Activated T-cell treated with anti-CD3 and anti-CD28 coated beads, Interleukin-2, amount 50 U/mL, for 72 hours (primary cell): ENCODE measurements around the gene CAT. TPM values are rescaled to one million over a fixed set of nuclear protein-coding genes. Genes with fewer than 3 reads are reported as not detected.

ENCODE experiments used
- ATAC-seq, 2 donors: fragments of 150-1000 bp; cut with Tn5 transposase; replicated peaks in 1 of 2; 2 replicates each; pipeline ENCODE4 v1.10.0; 2021; ENCODE audit warnings: moderate library complexity in 2 of 2, mild to moderate bottlenecking in 1 of 2
- DNase-seq, 2 donors: peaks; one replicate each; pipeline ENCODE4 v3.0.0; 2021 to 2022; ENCODE audit warnings: mixed read lengths in 1 of 2
- H3K27ac Mint-ChIP-seq: one replicate; pipeline ENCODE4 v1.8.0; 2022; ENCODE audit warnings: mild to moderate bottlenecking, moderate library complexity, mixed read lengths
- H3K27me3 Mint-ChIP-seq: one replicate; pipeline ENCODE4 v1.8.0; 2022; ENCODE audit warnings: low read depth, mixed read lengths
- H3K36me3 Mint-ChIP-seq, 2 donors: one replicate each; pipeline ENCODE4 v1.8.0; 2022; ENCODE audit warnings: mixed read lengths in 2 of 2, mild to moderate bottlenecking in 1 of 2; ENCODE audit not compliant: insufficient read depth in 2 of 2
- H3K4me1 Mint-ChIP-seq: one replicate; pipeline ENCODE4 v1.8.0; 2022; ENCODE audit warnings: low read depth, mixed read lengths
- H3K4me3 Mint-ChIP-seq, 2 donors: one replicate each; pipeline ENCODE4 v1.8.0; 2022; ENCODE audit warnings: mild to moderate bottlenecking in 2 of 2, mixed read lengths in 2 of 2, moderate library complexity in 2 of 2
- H3K9me3 Mint-ChIP-seq, 2 donors: one replicate each; pipeline ENCODE4 v1.8.0; 2022; ENCODE audit warnings: mixed read lengths in 2 of 2
- total RNA-seq, 2 donors: library from RNA; stranded (reverse); gene quantifications; one replicate each; pipeline ENCODE4 v1.2.3, GENCODE V29; 2022

CAT gene
- total RNA-seq, 2 donors from 2014 or later = 26.2 to 36.0 TPM

GRCh38 chr11:34432822-34433221, 5.9 kb upstream of the CAT start:
- ATAC-seq = no peak
- H3K27ac Mint-ChIP-seq = no peak overlapping the region
- no peak overlapping the region for H3K4me3 Mint-ChIP-seq
- peaks cover 8% of the 10 kb centered on the region for H3K27me3 Mint-ChIP-seq
- H3K9me3 Mint-ChIP-seq = no peaks in the 10 kb centered on the region
- no peak for DNase-seq
- no peaks in the 10 kb centered on the region for H3K4me1 Mint-ChIP-seq
- H3K36me3 Mint-ChIP-seq = no peaks in the 10 kb centered on the region

- Mint-ChIP-seq H3K9me3 (no peaks in the 10 kb centered on the region), H3K4me1 (no peaks in the 10 kb centered on the region)
- no peak for ATAC-seq
Observed at GRCh38 chr11:34433899-34434298, 4.8 kb upstream of the CAT start.

GRCh38 chr11:34437224-34438125, 1.3 kb upstream of the CAT start:
- Mint-ChIP-seq H3K9me3 (no peaks in the 10 kb centered on the region), H3K4me1 (peaks cover 18% of the 10 kb centered on the region), H3K27me3 (no peaks in the 10 kb centered on the region), H3K36me3 (no peaks in the 10 kb centered on the region), H3K27ac (no peak overlapping the region), H3K4me3 (peak overlapping the region; percentile 25 to 95)
- no peak for DNase-seq
- no peak for ATAC-seq

More at GRCh38 chr11:34433899-34434298, 4.8 kb upstream of the CAT start:
- Mint-ChIP-seq H3K27me3 (peaks cover 8% of the 10 kb centered on the region), H3K4me3 (no peak overlapping the region), H3K36me3 (no peaks in the 10 kb centered on the region), H3K27ac (no peak overlapping the region)
- no peak for DNase-seq

- ATAC-seq (no peak), DNase-seq (no peak)
- Mint-ChIP-seq H3K27ac (peak overlapping the region; percentile 72), H3K9me3 (no peaks in the 10 kb centered on the region), H3K4me3 (peak overlapping the region; percentile 90 to 95), H3K27me3 (no peaks in the 10 kb centered on the region), H3K4me1 (peaks cover 35% of the 10 kb centered on the region), H3K36me3 (no peaks in the 10 kb centered on the region)
Observed at GRCh38 chr11:34439610-34440198, 970 bp downstream of the CAT start.

GRCh38 chr11:34441814-34442213, 3.1 kb downstream of the CAT start:
- no peak for ATAC-seq
- no peaks in the 10 kb centered on the region for H3K27me3 Mint-ChIP-seq
- peaks cover 38% of the 10 kb centered on the region for H3K4me1 Mint-ChIP-seq
- no peak overlapping the region for H3K4me3 Mint-ChIP-seq
- H3K36me3 Mint-ChIP-seq = no peaks in the 10 kb centered on the region
- no peaks in the 10 kb centered on the region for H3K9me3 Mint-ChIP-seq
- no peak overlapping the region for H3K27ac Mint-ChIP-seq
- no peak for DNase-seq

GRCh38 chr11:34443136-34443535, 4.4 kb downstream of the CAT start:
- H3K9me3 Mint-ChIP-seq = no peaks in the 10 kb centered on the region
- no peaks in the 10 kb centered on the region for H3K36me3 Mint-ChIP-seq
- H3K27ac Mint-ChIP-seq = no peak overlapping the region
- no peaks in the 10 kb centered on the region for H3K27me3 Mint-ChIP-seq
- peaks cover 49% of the 10 kb centered on the region for H3K4me1 Mint-ChIP-seq
- ATAC-seq = no peak
- no peak for DNase-seq
- H3K4me3 Mint-ChIP-seq = no peak overlapping the region

GRCh38 chr11:34444428-34444827, 5.7 kb downstream of the CAT start:
- Mint-ChIP-seq H3K27ac (no peak overlapping the region), H3K4me1 (peaks cover 59% of the 10 kb centered on the region), H3K9me3 (no peaks in the 10 kb centered on the region), H3K4me3 (no peak overlapping the region), H3K36me3 (no peaks in the 10 kb centered on the region), H3K27me3 (no peaks in the 10 kb centered on the region)
- DNase-seq (no peak), ATAC-seq (no peak)

- Mint-ChIP-seq H3K4me1 (peaks cover 55% of the 10 kb centered on the region), H3K9me3 (no peaks in the 10 kb centered on the region), H3K4me3 (no peak overlapping the region), H3K27ac (no peak overlapping the region), H3K27me3 (no peaks in the 10 kb centered on the region), H3K36me3 (peaks cover 0 to 4% of the 10 kb centered on the region in 2 donors)
- DNase-seq (no peak), ATAC-seq (no peak)
Observed at GRCh38 chr11:34445956-34446355, 7.2 kb downstream of the CAT start.

- ATAC-seq (no peak), DNase-seq (no peak)
- Mint-ChIP-seq H3K36me3 (peaks cover 0 to 4% of the 10 kb centered on the region in 2 donors), H3K4me3 (no peak overlapping the region), H3K27me3 (no peaks in the 10 kb centered on the region), H3K9me3 (no peaks in the 10 kb centered on the region), H3K4me1 (peaks cover 51% of the 10 kb centered on the region), H3K27ac (no peak overlapping the region)
Observed at GRCh38 chr11:34446386-34446785, 7.7 kb downstream of the CAT start.

GRCh38 chr11:34447044-34447443, 8.3 kb downstream of the CAT start:
- Mint-ChIP-seq H3K27ac (no peak overlapping the region), H3K27me3 (no peaks in the 10 kb centered on the region), H3K4me1 (peaks cover 50% of the 10 kb centered on the region), H3K9me3 (no peaks in the 10 kb centered on the region), H3K4me3 (no peak overlapping the region), H3K36me3 (peaks cover 0 to 4% of the 10 kb centered on the region in 2 donors)
- ATAC-seq = no peak
- DNase-seq = no peak

GRCh38 chr11:34448223-34448994, 9.7 kb downstream of the CAT start:
- Mint-ChIP-seq H3K36me3 (peaks cover 0 to 11% of the 10 kb centered on the region in 2 donors), H3K27me3 (no peaks in the 10 kb centered on the region), H3K9me3 (no peaks in the 10 kb centered on the region), H3K4me3 (peak overlapping the region; percentile 19 to 34), H3K27ac (no peak overlapping the region), H3K4me1 (peaks cover 45% of the 10 kb centered on the region)
- ATAC-seq (no peak), DNase-seq (no peak)

GRCh38 chr11:34449013-34449412, 10.3 kb downstream of the CAT start:
- H3K27me3 Mint-ChIP-seq = no peaks in the 10 kb centered on the region
- ATAC-seq (no peak), DNase-seq (no peak)
- H3K36me3 Mint-ChIP-seq = peaks cover 0 to 11% of the 10 kb centered on the region in 2 donors
- H3K4me3 Mint-ChIP-seq = peak overlapping the region; percentile 19 to 34
- no peak overlapping the region for H3K27ac Mint-ChIP-seq
- H3K4me1 Mint-ChIP-seq = peaks cover 39% of the 10 kb centered on the region
- no peaks in the 10 kb centered on the region for H3K9me3 Mint-ChIP-seq

- Mint-ChIP-seq H3K4me3 (no peak overlapping the region), H3K9me3 (no peaks in the 10 kb centered on the region), H3K27me3 (no peaks in the 10 kb centered on the region), H3K36me3 (peaks cover 0 to 11% of the 10 kb centered on the region in 2 donors), H3K27ac (no peak overlapping the region), H3K4me1 (peaks cover 29% of the 10 kb centered on the region)
- ATAC-seq (no peak), DNase-seq (no peak)
Observed at GRCh38 chr11:34451053-34451452, 12.3 kb downstream of the CAT start.
